ENCODE data around the gene SLC36A2. TPM values are rescaled to one million over a fixed set of nuclear protein-coding genes. Genes with fewer than 3 reads are reported as not detected.

SLC36A2 gene
- total and polyA plus RNA-seq, 4 donors, result not detected

GRCh38 chr5:151363673-151364072, 16.3 kb upstream of the SLC36A2 start (continued):
- TF ChIP-seq YY1 (IDR thresholded peaks at IDR 0.05) (no peak), MAX (IDR thresholded peaks at IDR 0.05) (no peak), NR2F2 (IDR thresholded peaks at IDR 0.05) (no peak), HNF4A (conservative IDR thresholded peaks at IDR 0.05) (no peak), TAF1 (conservative IDR thresholded peaks at IDR 0.05) (no peak)

- H3K4me1 ChIP-seq (ENCODE audit: control insufficient read depth in 4 of 4, insufficient read depth in 4 of 4, low read length in 3 of 4), result no peaks in the 10 kb centered on the region
- no peak overlapping the region for H3K4me3 ChIP-seq (ENCODE audit: low read depth in 1 of 3, low read length in 3 of 3)
- H3K9ac ChIP-seq (ENCODE audit: low read depth in 1 of 2, low read length in 2 of 2), result no peak overlapping the region
- TF ChIP-seq NR2F2 (IDR thresholded peaks at IDR 0.05) (no peak), MAX (IDR thresholded peaks at IDR 0.05) (no peak), CTCF (IDR thresholded peaks at IDR 0.05; ENCODE audit: low read depth, low read length, missing input control) (no peak)
- no peak overlapping the region for H3K27ac ChIP-seq (ENCODE audit: low read depth in 1 of 2, low read length in 2 of 2)
- DNase-seq (ENCODE audit: low spot score), result no peak
- 68% methylated on average over 3 of the region's 3 CpGs for WGBS
- no peaks in the 10 kb centered on the region for H3K36me3 ChIP-seq (ENCODE audit: control insufficient read depth in 4 of 4, insufficient read depth in 3 of 4, low read depth in 1 of 4, low read length in 3 of 4)
- peaks cover 2 to 16% (median 9%) of the 10 kb centered on the region in 4 donors for H3K9me3 ChIP-seq (ENCODE audit: control insufficient read depth in 4 of 4, low read length in 3 of 4)
- peaks cover 0 to 3% (median 0%) of the 10 kb centered on the region in 4 donors for H3K27me3 ChIP-seq (ENCODE audit: control insufficient read depth in 4 of 4, insufficient read depth in 4 of 4, low read length in 3 of 4)
These were observed 15.6 kb upstream of the SLC36A2 start for GRCh38 chr5:151362970-151363369.

DNA sequence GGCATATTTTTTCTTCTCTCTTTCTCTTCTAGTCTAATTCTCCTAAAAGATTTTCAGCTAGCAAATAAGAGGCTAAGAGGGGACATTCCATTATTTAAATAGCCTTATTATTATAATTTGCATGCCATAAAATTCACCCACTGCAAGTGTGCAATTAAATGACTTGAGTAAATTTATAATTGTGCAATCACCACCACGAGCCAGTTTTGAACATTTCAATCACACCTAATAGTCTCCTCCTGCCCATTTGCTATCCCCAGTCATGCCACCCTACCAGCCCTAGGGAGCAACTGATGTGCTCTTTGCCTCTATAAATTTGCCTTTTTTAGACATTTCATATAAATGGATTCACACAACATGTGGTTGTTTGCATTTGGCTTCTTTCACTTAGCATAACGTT, 12.0 kb upstream of the SLC36A2 start:
- no peak overlapping the region for H3K9ac ChIP-seq (ENCODE audit: low read depth in 1 of 2, low read length in 2 of 2)
- H3K27me3 ChIP-seq (ENCODE audit: control insufficient read depth in 4 of 4, insufficient read depth in 4 of 4, low read length in 3 of 4), result no peaks in the 10 kb centered on the region
- H3K9me3 ChIP-seq (ENCODE audit: control insufficient read depth in 4 of 4, low read length in 3 of 4), result peaks cover 0 to 9% (median 1%) of the 10 kb centered on the region in 4 donors
- no peak for TF ChIP-seq EGR1 (IDR thresholded peaks at IDR 0.05; ENCODE audit: low read depth in 2 of 2)
- TF ChIP-seq FOXA1 (IDR thresholded peaks at IDR 0.05), result no peak
- no peak for TF ChIP-seq HNF4G (IDR thresholded peaks at IDR 0.05)
- no peak for TF ChIP-seq NR2F2 (IDR thresholded peaks at IDR 0.05)
- no peak for TF ChIP-seq SP1 (IDR thresholded peaks at IDR 0.05)
- TF ChIP-seq FOXA2 (IDR thresholded peaks at IDR 0.05), result no peak
- TF ChIP-seq, protein P1, sequence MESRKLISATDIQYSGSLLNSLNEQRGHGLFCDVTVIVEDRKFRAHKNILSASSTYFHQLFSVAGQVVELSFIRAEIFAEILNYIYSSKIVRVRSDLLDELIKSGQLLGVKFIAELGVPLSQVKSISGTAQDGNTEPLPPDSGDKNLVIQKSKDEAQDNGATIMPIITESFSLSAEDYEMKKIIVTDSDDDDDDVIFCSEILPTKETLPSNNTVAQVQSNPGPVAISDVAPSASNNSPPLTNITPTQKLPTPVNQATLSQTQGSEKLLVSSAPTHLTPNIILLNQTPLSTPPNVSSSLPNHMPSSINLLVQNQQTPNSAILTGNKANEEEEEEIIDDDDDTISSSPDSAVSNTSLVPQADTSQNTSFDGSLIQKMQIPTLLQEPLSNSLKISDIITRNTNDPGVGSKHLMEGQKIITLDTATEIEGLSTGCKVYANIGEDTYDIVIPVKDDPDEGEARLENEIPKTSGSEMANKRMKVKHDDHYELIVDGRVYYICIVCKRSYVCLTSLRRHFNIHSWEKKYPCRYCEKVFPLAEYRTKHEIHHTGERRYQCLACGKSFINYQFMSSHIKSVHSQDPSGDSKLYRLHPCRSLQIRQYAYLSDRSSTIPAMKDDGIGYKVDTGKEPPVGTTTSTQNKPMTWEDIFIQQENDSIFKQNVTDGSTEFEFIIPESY (IDR thresholded peaks at IDR 0.05), result no peak
- TF ChIP-seq TAF1 (conservative IDR thresholded peaks at IDR 0.05), result no peak
- TF ChIP-seq, protein P2, sequence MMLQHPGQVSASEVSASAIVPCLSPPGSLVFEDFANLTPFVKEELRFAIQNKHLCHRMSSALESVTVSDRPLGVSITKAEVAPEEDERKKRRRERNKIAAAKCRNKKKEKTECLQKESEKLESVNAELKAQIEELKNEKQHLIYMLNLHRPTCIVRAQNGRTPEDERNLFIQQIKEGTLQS (IDR thresholded peaks at IDR 0.05), result no peak
- TF ChIP-seq JUND (IDR thresholded peaks at IDR 0.05), result no peak
- TF ChIP-seq HNF4A (conservative IDR thresholded peaks at IDR 0.05), result no peak
- H3K36me3 ChIP-seq (ENCODE audit: control insufficient read depth in 4 of 4, insufficient read depth in 3 of 4, low read depth in 1 of 4, low read length in 3 of 4), result no peaks in the 10 kb centered on the region
- H3K4me1 ChIP-seq (ENCODE audit: control insufficient read depth in 4 of 4, insufficient read depth in 4 of 4, low read length in 3 of 4), result no peaks in the 10 kb centered on the region
- H3K4me3 ChIP-seq (ENCODE audit: low read depth in 1 of 3, low read length in 3 of 3), result no peak overlapping the region
- no peak overlapping the region for H3K27ac ChIP-seq (ENCODE audit: low read depth in 1 of 2, low read length in 2 of 2)
- no peak for DNase-seq (ENCODE audit: low spot score)
- 67% methylated on average over 2 of the region's 2 CpGs for WGBS
